ENCODE measurements around the gene CDC42BPG.

CDC42BPG gene

DNA sequence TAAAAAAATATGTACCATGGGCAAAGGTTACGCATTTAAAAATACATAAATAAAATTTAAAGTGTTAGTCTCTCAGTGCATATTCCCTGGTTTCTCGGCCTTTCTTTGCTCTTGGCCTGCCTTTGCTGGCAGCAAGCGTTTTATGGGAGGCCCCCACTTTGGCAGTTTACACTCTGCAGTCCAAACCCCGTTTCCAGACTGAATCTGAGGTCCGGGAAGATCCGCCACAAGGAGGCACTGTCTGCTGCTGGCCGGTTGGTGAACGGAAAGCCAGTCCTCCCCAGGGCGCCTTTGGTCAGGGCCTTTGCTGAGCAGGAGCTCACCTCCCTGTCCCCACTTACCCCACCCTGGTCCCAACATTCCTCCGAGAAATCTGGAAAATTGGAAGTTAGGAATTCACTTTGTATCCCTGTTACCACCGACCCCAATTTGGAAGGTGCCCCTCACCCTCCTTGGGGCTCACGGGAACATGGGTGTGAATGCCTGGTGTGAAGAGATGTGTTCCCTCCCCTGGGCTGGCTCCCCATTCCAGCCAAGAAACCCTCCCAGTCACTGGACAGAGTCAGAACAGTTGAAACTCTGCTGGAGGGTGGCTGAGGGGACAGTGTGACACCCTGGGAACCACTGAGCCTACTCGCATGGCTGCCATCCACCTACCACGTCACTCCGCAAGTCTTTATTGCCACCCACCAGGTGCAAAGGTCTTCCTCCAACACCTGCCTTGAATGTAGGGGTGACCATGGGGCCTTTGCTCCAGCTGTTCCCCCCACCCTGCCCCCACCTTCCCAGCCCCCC is 56.7 kb downstream of the CDC42BPG start:
- no peak for DNase-seq

DNA sequence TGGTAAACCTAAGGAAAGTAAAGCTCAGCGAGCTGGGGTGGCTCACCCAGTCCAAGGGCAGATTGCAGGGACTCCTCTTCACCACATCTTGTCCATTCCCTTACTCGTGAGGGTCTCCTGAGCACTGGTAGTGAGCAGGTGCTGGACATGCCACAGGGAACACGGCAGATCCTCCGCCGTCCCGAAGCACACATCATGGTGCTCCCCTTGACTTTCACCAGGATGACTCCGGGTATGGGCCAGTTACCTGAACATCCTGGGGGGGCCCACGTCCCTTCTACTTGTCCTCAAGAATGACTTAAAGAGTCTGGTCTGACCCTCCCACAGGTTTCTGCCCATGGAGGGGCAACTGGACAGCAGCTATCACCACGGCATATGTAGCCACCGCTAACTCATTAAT is 58.1 kb downstream of the CDC42BPG start:
- no peak for DNase-seq

DNA sequence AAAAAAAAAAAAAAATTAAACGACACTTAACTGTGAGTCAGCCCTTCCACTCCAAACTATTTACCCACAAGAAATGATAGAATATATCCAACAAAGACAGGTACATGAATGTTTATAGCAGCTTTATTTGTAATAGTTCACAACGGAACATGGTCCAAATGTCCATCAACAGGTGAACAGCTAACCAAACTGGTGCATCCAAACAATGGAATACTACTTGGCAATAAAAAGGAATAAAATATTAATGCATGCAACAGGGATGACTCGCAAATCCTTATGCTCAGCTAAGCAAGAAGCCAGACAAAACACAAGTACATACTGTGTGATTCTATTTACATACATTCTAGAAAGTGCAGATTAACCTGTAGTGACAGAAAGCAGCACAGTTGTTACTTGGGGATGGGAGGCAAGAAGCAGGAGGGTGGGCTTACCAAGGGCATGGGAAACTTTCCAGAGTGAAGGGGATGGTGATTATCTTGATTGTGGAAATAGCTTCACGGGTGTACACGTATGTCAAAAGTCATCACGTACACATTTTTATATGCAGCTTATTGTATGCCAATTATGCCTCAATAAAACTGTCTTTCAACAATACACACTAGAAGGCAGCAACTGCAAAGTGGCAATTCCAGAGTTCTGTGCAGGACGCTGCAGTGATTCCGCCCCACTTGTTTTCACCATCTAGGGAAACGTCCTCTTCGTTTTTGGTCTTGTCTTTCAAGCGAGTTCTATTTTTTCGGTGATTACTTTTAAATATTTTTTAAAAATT is 59.5 kb downstream of the CDC42BPG start:
- no peak for DNase-seq

DNA sequence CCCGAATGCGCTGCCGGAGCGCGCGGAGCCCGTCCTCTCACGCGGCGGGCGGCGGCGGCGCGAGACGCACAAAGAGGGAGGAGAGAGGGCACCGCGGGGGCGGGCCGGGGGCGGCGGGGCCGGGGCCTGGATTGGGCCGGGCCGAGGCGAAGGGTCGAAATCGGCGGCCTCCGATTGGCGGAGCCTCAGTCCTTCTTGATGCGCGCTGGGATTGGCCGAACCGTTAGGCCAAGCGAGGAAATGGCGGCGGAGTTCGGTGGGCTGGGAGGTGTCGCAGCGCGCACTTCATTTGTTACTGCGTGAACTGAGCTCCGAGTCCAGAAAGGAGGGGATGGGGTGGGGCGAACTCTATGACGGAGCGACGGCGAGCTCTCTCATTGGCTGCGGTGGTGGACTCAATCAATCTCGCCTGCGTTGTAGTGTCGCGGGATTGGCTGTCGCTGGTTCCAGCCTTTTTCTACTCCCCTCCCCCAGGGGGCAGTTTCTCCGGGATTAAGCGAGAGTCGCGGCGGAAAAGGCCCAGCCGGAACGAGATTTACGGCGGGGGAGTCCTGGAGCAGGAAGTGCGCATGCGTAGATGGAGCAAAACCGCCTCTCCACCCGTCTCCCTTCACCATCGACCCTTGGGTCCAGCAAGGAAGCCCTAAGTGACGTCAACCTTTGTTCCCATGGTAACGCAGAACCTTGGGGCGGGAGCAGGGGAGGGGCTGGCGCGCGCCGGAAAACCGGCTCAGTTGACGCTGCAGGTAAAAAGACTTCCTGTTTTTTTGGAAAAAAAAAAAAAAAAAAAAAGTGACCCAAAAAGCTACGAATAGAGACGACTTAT is 65.8 kb downstream of the CDC42BPG start, which contains the start of gene SF1:
Gene SF1, minus strand, starts transcription at position 70 of the 826 bp plus-strand sequence. CDS start 150 bp downstream, outside the sequence.
- peak; percentile 100 for DNase-seq

DNA sequence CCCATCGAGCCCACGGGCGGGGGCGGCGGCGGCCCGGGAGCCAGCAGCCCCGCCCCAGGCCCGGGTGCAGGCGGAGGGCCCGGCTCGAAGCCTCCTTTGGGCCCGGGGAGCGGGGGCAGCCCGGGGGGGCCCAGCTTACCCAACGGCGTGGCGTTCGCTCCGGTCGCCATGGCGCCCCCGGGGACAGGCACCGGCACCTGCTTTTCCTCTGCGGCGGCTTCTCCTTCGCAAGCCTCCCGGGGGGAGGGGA is 66.3 kb downstream of the CDC42BPG start:
- DNase-seq = no peak

DNA sequence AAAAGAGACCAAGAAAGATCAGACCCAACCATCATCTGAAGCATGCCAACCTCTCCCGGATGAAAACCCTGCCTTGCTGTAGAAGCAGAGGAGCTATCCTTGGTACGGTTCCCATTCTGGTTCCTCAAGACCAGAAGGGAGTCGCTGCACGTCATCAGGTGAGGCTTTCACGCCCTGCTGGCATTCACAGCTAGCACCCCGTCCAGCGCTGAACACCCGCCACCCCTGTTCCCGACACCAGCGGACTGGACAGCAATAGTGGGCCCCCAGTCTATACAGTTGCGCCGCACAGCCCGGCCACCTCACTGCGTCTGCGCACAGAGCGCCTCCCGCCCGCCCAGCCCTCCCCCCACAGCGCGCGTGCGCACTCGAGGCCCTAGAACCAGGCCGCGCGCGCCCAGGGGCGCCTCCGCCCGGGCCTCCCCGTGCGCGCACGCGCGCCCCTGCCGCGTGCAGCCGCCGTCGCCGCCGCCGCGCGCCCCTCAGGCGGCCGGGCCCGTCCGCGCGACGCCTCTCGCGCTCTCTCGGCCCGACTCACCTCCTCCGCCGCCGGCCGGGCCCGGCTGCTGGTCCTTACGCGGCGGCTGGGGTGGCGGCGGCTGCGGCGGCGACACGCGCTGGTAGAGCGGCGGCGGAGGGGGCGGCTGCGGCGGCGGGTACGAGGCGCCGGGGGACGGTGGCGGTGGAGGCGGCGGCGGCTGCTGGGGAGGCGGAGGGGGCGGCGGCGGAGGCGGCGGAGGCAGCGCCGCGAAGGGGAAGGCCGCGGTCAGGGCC is 66.8 kb downstream of the CDC42BPG start:
- DNase-seq = peak; percentile 63

DNA sequence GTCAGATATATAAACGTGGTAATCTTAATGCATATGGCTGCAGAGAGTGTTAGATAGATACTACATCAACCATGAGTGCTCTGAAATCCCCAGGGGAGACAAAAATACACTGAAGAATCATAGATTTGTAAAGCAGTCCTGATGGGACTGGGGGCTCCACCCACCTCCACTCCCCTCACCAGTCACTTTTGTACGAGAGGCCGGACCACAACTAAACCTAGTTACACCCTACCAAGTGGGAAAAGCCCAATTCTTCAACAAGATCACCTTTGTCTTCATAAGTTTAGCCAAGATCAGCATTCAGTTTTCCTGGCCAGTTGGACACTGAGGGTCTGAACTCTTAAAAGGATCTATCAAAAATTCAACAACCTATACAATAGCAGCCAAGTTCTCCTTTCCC is 67.6 kb downstream of the CDC42BPG start:
- DNase-seq = no peak

DNA sequence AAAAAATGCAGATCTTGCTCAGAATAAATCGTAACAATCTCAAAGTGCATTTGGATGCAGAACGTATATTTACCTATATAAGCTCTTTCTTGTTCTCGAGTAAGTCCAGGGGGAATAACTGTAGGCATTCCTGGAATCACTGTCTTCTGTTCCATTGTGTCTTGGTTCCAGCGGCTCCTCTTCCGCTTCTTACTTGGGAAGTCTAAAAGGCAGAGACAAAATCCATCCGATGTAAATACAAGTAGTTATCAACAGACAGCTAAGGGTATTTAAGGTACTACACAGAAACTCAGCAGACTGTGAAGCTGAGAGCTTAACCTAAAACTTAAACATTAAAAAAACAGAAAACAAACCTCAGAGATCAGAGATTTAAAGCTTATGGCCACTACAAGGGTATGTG is 68.0 kb downstream of the CDC42BPG start:
- DNase-seq = no peak

DNA sequence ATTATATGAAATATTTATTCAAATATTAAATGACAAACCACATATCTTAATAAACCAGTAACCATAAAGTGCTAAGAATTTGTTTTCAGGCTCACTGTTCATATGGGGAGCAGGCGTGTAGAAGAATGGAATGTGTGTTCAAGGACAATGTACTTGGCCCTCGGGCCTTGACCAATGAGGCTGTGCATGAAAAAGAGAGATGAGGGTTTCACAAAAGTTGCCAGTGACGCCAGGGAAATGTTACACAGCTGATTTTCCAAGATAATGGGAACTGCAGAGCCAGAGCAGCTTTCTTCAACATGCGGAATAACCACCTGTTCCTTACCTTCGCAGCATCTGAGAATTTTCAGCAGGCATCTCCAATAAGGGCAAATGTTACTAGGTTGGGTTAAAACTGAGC is 70.3 kb downstream of the CDC42BPG start:
- DNase-seq = no peak

Data from NCI-H2171 treated with DMSO at 0.1 percent for 48 hours (cell line).